ENCODE results near the gene PASD1.
"Not testable (repeated sequence)": the region's sequence is repeated elsewhere in the genome, so short reads cannot be mapped to it uniquely, and the experiment has no call there.

PASD1 gene, protein sequence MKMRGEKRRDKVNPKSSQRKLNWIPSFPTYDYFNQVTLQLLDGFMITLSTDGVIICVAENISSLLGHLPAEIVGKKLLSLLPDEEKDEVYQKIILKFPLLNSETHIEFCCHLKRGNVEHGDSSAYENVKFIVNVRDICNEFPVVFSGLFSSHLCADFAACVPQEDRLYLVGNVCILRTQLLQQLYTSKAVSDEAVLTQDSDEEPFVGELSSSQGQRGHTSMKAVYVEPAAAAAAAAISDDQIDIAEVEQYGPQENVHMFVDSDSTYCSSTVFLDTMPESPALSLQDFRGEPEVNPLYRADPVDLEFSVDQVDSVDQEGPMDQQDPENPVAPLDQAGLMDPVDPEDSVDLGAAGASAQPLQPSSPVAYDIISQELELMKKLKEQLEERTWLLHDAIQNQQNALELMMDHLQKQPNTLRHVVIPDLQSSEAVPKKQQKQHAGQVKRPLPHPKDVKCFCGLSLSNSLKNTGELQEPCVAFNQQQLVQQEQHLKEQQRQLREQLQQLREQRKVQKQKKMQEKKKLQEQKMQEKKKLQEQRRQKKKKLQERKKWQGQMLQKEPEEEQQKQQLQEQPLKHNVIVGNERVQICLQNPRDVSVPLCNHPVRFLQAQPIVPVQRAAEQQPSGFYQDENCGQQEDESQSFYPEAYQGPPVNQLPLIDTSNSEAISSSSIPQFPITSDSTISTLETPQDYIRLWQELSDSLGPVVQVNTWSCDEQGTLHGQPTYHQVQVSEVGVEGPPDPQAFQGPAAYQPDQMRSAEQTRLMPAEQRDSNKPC

DNA sequence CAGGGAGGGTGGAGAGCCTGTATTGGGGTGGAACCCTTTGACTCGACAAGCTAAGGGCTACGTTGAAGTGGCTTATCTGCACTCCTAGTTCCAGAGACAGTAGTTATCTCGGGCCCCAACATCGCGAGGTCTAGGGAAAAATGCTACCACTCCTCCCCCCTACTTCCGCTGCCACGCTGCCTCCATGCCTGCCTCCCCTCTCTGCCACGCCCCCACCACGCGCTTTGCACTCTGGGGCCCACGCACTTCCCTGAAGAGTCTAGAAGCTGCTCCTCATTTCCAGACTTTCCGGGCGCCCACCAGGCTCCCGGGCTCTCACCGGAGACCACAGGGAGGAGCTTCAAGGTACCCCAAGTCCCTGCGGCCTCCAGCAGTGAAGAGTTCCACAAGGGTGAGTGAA is at the start of gene PASD1:
TSS of gene PASD1 (plus strand) at position 227 of the 400 bp plus-strand sequence. CDS start 37,879 bp downstream, outside the sequence.
- DNase-seq (ENCODE audit: low read depth in 2 of 2) = no peak

DNA sequence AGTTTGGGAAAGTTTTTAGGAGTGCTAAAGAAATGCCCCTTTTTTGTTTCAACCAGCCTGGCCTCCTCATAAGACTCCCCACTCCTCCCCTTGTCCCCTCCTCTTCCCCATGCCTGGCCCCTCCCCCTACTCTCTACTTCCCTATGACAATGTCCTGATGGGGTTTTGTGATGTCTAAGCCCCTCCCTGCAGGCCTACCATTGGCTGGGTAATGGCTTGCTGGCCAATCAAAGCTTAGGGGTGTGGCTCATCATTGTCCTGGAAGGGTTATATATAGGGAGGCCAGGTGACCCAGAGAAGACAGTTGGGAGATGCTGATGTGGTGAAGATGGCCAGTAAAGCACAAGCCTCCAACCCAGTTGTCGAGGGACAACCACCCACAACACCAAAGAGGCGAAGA is 48.2 kb upstream of the PASD1 start:
- no peak for DNase-seq (ENCODE audit: low read depth in 2 of 2)

DNA sequence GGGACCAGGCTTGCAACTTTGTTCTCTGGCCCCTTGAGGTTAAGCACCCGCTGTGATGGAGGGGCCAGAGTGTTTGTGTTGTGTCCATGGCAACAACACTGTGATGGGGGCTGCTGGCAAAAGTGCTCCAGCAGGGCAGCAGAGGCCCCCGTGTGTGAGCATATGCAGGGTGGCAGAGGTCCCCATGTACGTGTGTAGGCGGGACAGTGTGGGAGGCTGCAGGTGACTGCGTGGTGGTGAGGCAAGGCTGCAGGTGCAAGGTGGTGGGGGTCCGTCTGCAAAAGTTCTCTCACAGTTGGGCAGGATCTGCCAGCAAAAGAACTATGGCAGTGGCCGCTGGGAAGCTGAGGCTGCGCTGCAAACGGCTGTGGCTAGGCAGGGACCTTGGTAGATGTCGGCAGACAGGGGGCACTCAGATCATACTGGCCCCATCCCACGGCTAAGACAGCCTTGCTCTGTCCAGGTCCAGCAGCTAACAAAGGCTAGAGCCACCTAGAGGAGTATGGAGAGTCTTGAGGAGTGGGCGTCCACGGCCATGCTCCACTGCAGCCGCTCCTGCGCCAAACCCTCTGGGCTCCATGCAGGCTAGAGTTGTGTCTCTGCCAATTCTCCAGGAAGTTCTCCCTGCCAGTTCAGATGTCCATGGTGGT is 46.8 kb upstream of the PASD1 start:
- DNase-seq (ENCODE audit: low read depth in 2 of 2) = no peak

DNA sequence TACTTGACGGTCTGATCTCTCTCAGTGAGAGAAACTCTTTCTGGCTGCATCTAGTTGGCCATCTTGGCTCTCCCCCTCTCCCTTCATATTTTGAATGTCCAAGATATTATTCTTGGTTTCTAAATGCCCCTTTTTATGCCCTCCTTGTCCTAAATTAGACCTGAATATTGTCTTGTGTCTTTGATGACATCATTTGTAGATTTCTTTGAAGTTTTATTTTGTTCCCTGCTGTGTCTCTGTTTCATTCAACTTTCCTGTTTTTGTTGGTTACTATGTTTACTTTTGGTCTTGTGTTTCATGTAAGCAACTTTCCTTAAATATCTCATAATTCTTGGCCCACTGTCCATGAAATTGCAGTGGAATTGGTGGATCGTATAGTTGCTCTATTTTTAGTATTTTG is 46.1 kb upstream of the PASD1 start:
- DNase-seq (ENCODE audit: low read depth in 2 of 2) = no peak

DNA sequence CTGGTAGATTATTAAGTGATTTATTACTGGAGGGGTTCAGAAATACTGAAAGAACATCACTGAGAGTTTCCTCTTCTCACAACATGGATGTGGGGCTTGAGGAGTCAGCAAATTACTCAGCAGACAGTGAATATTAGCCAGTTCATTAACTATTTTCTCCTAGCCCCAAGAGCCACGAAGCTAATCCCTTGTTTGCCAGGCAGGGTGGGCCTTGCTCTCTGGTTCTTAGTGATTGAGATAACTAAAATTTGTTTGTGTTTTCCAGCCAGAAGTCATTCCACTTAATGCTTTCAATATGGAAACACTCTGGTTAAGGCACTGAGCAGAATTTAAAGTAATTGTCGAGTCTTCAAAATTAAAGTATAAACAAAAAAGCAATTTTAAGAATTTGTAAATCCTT is 40.1 kb upstream of the PASD1 start:
- DNase-seq (ENCODE audit: low read depth in 2 of 2) = no peak

GRCh38 chrX:151536571-151536970 is 26.9 kb upstream of the PASD1 start:
- DNase-seq (ENCODE audit: low read depth in 2 of 2) = no peak

GRCh38 chrX:151537572-151537971 is 25.9 kb upstream of the PASD1 start:
- DNase-seq (ENCODE audit: low read depth in 2 of 2) = no peak

- no peak for DNase-seq (ENCODE audit: low read depth in 2 of 2)
Observed at GRCh38 chrX:151538190-151539122, 25.0 kb upstream of the PASD1 start.

DNA sequence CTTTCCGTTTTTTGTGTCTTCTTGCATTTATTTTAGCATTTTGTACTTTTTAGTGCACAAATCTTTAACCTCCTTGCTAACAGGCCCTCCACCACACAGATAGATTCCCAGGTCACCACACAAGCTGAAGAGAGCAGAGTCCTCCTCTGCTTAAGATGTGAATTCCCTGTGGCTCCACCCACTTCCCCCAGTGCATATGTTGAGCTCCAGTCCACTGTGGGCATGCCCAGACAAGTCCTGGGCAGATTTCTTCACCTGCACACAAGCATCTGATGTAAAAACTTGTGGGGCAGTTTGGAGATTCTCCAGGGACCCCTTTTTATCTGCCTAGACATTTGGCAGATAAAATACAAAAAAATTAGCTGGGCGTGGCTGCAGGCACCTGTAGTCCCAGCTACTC is 19.8 kb upstream of the PASD1 start:
- DNase-seq (ENCODE audit: low read depth in 2 of 2) = no peak

GRCh38 chrX:151546226-151546625 is 17.2 kb upstream of the PASD1 start:
- DNase-seq (ENCODE audit: low read depth in 2 of 2) = not testable (repeated sequence)

GRCh38 chrX:151551176-151551575 is 12.3 kb upstream of the PASD1 start:
- not testable (repeated sequence) for DNase-seq (ENCODE audit: low read depth in 2 of 2)

DNA sequence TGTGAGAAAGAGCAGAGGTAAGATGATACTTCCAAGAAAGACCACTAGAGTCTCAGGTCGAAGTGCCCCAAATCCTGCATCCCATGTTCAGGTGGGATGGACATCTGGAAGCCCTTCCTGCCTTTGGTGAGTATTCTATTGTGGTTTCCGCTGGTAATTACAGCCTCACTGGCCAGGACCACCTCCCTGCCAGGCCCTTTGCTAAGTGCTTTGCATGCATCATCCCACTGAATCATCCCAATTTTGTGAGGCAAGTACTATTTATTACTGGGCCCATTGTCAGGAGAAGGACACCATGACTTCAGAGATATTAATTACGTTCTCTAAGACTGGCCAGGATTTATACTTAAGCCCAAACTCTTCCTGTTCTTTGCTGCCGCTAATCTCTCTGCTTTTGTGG is 10.7 kb upstream of the PASD1 start:
- DNase-seq (ENCODE audit: low read depth in 2 of 2) = no peak

DNA sequence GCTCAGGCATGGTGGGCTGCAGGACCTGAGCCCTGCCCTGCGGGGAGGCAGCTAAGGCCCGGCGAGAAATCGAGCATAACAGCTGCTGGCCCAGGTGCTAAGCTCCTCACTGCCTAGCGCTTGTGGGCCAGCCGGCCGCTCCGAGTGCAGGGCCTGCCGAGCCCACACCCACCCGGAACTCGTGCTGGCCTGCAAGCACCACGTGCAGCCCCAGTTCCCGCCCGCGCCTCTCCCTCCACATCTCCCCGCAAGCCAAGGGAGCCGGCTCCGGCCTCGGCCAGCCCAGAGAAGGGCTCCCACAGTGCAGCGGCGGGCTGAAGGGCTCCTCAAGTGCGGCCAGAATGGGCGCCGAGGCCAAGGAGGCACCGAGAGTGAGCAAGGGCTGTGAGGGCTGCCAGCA is 8.2 kb upstream of the PASD1 start:
- not testable (repeated sequence) for DNase-seq (ENCODE audit: low read depth in 2 of 2)

- DNase-seq (ENCODE audit: low read depth in 2 of 2) = not testable (repeated sequence)
Observed at GRCh38 chrX:151562485-151562884, 990 bp upstream of the PASD1 start.

- DNase-seq (ENCODE audit: low read depth in 2 of 2) = not testable (repeated sequence)
Observed at GRCh38 chrX:151563003-151563402, 472 bp upstream of the PASD1 start.

GRCh38 chrX:151564035-151564434 is 560 bp downstream of the PASD1 start:
- no peak for DNase-seq (ENCODE audit: low read depth in 2 of 2)

DNA sequence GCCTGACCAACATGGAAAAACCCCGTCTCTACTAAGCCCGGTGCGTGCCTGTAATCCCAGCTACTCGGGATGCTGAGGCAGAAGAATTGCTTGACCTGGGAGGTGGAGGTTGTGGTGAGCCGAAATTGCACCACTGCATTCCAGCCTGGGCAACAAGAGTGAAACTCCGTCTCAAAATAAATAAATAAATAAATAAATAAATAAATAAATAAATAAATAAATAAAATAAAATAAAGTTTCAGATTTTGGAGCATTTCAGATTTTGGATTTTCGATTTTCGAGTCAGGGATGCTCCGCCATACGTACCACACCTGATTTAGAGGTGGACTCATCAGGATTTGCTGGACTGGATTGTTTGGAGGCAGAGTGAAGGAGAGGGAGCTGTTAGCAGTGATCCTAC is 3.4 kb downstream of the PASD1 start:
- not testable (repeated sequence) for DNase-seq (ENCODE audit: low read depth in 2 of 2)

DNA sequence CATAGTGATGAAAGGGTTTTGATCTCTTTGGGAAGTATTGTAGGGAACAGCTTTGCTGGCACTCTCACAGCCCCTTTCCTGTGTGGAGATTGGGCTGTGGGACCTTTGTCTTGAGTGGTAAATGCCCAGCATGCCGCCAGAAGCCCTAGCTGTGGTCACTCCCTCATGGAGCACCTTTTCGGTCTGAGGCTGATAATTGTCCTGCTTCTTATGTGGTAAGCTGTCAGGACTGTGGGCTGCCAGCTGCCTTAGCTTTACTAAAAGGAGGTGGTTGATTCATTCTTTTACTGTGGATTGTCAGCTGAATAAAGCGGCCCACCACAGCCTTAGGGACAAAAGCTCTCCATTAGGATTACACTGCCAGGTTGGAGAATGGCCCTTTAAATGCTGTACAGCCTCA is 7.1 kb downstream of the PASD1 start:
- DNase-seq (ENCODE audit: low read depth in 2 of 2) = no peak

DNA sequence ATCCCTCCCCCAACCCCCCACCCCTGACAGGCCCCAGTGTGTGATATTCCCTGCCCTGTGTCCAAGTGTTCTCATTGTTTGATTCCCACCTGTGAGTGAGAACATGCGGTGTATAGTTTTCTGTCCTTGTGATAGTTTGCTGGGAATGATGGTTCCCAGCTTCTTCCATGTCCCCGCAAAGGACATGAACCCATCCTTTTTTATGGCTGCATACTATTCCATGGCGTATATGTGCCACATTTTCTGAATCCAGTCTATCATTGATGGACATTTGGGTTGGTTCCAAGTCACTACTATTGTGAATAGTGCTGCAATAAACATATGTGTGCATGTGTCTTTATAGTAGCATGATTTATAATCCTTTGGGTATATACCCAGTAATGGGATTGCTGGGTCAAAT is 29.9 kb downstream of the PASD1 start:
- not testable (repeated sequence) for DNase-seq (ENCODE audit: low read depth in 2 of 2)

GRCh38 chrX:151596282-151596681 is 32.8 kb downstream of the PASD1 start:
- no peak for DNase-seq (ENCODE audit: low read depth in 2 of 2)

DNA sequence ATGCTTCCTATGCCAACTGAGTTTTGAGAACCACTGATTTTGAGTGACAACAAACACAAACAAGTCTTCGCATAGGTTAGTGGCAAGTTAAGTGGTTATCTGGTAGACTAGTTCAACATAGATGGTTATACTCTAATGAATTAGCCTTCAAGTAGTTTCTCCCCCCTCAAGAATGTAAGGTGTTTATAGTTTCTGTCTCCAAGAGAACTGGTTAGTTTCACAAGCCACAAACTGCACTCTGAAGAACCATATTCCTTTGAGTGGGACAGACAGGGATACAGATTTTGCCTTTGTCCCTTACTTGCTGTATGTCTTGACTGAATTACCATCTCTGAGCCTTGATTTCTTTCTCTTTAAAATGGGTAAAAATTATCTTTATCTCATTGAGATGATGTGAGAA is 41.5 kb downstream of the PASD1 start:
- DNase-seq (ENCODE audit: low read depth in 2 of 2) = no peak

All from stimulated activated CD4-positive, alpha-beta T cell treated with anti-CD3 and anti-CD28 coated beads, Interleukin-12 subunit alpha, Interleukin-12 subunit beta, amount 100 ng/mL, for 24 hours (primary cell).